ENCODE measurements around the gene GSTM1.

- TF ChIP-seq REST (IDR thresholded peaks at IDR 0.05; ENCODE audit: low read depth) (no peak), CEBPB (IDR thresholded peaks at IDR 0.05) (no peak), EP300 (IDR thresholded peaks at IDR 0.05; ENCODE audit: borderline replicate concordance) (no peak), CREB1 (IDR thresholded peaks at IDR 0.05; ENCODE audit: low read depth) (no peak), TAF1 (IDR thresholded peaks at IDR 0.05; ENCODE audit: low read depth) (no peak), YY1 (IDR thresholded peaks at IDR 0.05; ENCODE audit: low read depth) (no peak), TEAD4 (IDR thresholded peaks at IDR 0.05) (no peak), EGR1 (IDR thresholded peaks at IDR 0.05) (no peak), ZBTB7A (IDR thresholded peaks at IDR 0.05; ENCODE audit: low read depth) (no peak)
These were observed 2.3 kb downstream of the GSTM1 start for GRCh38 chr1:109689844-109690405.
